Endothelial cell of umbilical vein (primary cell): ENCODE measurements around the gene BRWD1. TPM values are rescaled to one million over a fixed set of nuclear protein-coding genes. Genes with fewer than 3 reads are reported as not detected.

Experiments
- BruUV-seq: library from RNA; stranded (reverse); fragments of 400-500 nt; replicated peaks from 2 replicates; lab custom pipeline; 2021; lab: Mats Ljungman, UMichigan
- CTCF ChIA-PET: fragments of 300-600, 350-600 bp; sonication (Branson Sonifier 250); formaldehyde crosslinking; loops from one replicate; lab custom pipeline; 2021; ENCODE audit warnings: antibody characterized with exemption, inconsistent platforms; lab: Charles Lee
- POLR2A ChIA-PET: fragments of 300-600, 350-600 bp; sonication (Branson Sonifier 250); formaldehyde crosslinking; loops from one replicate; lab custom pipeline; 2021; ENCODE audit warnings: antibody characterized with exemption, inconsistent platforms; lab: Charles Lee
- DNase-seq: peaks from one replicate; pipeline ENCODE4 v3.0.0-alpha.2; 2011; ENCODE audit warnings: low read depth, low spot score
- FAIRE-seq: peaks from 2 replicates; lab custom pipeline; 2011; peaks lifted over from hg19 to GRCh38; lab: Jason Lieb, UNC
- H2AFZ ChIP-seq: 2 replicates; pipeline ENCODE4 v1.6.0; 2012; ENCODE audit warnings: low read depth, low read length, control low read depth, inconsistent platforms
- H3K27ac ChIP-seq: 2 replicates; pipeline ENCODE4 v1.5.1; 2011; ENCODE audit warnings: low read depth, mild to moderate bottlenecking, control low read depth, low read length, moderate library complexity; ENCODE audit not compliant: insufficient read depth
- H3K27me3 ChIP-seq, 2 experiments: 2 replicates each; pipeline versions ENCODE4 v1.6.0 to v1.6.1; 2011; ENCODE audit warnings: low read length in 2 of 2, mixed read lengths in 1 of 2; ENCODE audit not compliant: control insufficient read depth in 2 of 2, insufficient read depth in 2 of 2
- H3K36me3 ChIP-seq, 2 experiments: 2 replicates in 1 of 2; 3 replicates in 1 of 2; pipeline ENCODE4 v1.5.1; 2011; ENCODE audit warnings: low read length in 2 of 2, mild to moderate bottlenecking in 1 of 2, moderate library complexity in 1 of 2; ENCODE audit not compliant: control insufficient read depth in 2 of 2, insufficient read depth in 2 of 2; ENCODE audit errors: extremely low read depth in 1 of 2
- H3K4me1 ChIP-seq: 3 replicates; pipeline ENCODE4 v1.5.1; 2011; ENCODE audit warnings: mild to moderate bottlenecking, low read length; ENCODE audit not compliant: control insufficient read depth, insufficient read depth; ENCODE audit errors: extremely low read depth
- H3K4me2 ChIP-seq: 2 replicates; pipeline ENCODE4 v1.6.1; 2011; ENCODE audit warnings: low read length, control low read depth, mixed read lengths; ENCODE audit not compliant: insufficient read depth
- H3K4me3 ChIP-seq, 3 experiments: fragments of 200-600 bp in 1 of 3; sonication (generic), shearing (Covaris generic) in 1 of 3; replicated peaks in 1 of 3; 2 replicates each; pipeline ENCODE4 v1.5.1; 2011 to 2016; ENCODE audit warnings: control low read depth in 3 of 3, low read length in 3 of 3, mild to moderate bottlenecking in 2 of 3, inconsistent platforms in 1 of 3, low read depth in 1 of 3, moderate library complexity in 1 of 3; ENCODE audit not compliant: insufficient read depth in 1 of 3
- H3K79me2 ChIP-seq: 2 replicates; pipeline ENCODE4 v1.6.0; 2012; ENCODE audit warnings: low read length, inconsistent platforms; ENCODE audit not compliant: control insufficient read depth, insufficient read depth
- H3K9ac ChIP-seq: replicated peaks from 2 replicates; pipeline ENCODE3; 2011; ENCODE audit warnings: low read length, control low read depth; ENCODE audit not compliant: insufficient read depth; ENCODE audit errors: extremely low read depth
- H3K9me1 ChIP-seq: replicated peaks from 3 replicates; pipeline ENCODE4 v1.6.0; 2011; ENCODE audit warnings: mild to moderate bottlenecking, low read length; ENCODE audit not compliant: control insufficient read depth, insufficient read depth; ENCODE audit errors: extremely low read depth
- H3K9me3 ChIP-seq: replicated peaks from 2 replicates; pipeline ENCODE4 v1.5.1; 2012; ENCODE audit warnings: low read length, inconsistent platforms; ENCODE audit not compliant: control insufficient read depth, insufficient read depth
- H4K20me1 ChIP-seq: replicated peaks from 2 replicates; pipeline ENCODE3; 2011; ENCODE audit warnings: mild to moderate bottlenecking, low read length; ENCODE audit not compliant: control insufficient read depth, insufficient read depth; ENCODE audit errors: extremely low read depth
- CTCF ChIP-seq, 2 donors: IDR thresholded peaks; 1 replicate in 1 of 2; 2 replicates in 1 of 2; pipeline ENCODE4 v1.5.1; 2011; ENCODE audit warnings: low read length in 2 of 2, mild to moderate bottlenecking in 2 of 2, moderate library complexity in 2 of 2, control low read depth in 1 of 2, inconsistent platforms in 1 of 2, low read depth in 1 of 2; ENCODE audit not compliant: insufficient read depth in 1 of 2; ENCODE audit errors: extremely low read depth in 1 of 2
- EZH2 ChIP-seq: IDR thresholded peaks from 2 replicates; pipeline ENCODE4 v1.6.1; 2012; ENCODE audit warnings: borderline replicate concordance, low read depth, mild to moderate bottlenecking, moderate library complexity, low read length, inconsistent platforms; ENCODE audit not compliant: severe bottlenecking
- FOS ChIP-seq: IDR thresholded peaks from 2 replicates; pipeline ENCODE4 v1.6.1; 2011; ENCODE audit warnings: mild to moderate bottlenecking, low read length, moderate library complexity, borderline replicate concordance; ENCODE audit not compliant: insufficient read depth
- GATA2 ChIP-seq: IDR thresholded peaks from 2 replicates; pipeline ENCODE4 v1.7.0; 2011; ENCODE audit warnings: low read depth, mild to moderate bottlenecking, moderate library complexity, mixed read lengths, low read length; ENCODE audit not compliant: insufficient read length, insufficient read depth
- JUN ChIP-seq: IDR thresholded peaks from 2 replicates; pipeline ENCODE4 v1.6.1; 2011; ENCODE audit warnings: borderline replicate concordance, low read depth; ENCODE audit not compliant: insufficient read length, insufficient read depth
- MAX ChIP-seq: IDR thresholded peaks from 2 replicates; pipeline ENCODE4 v1.6.1; 2011; ENCODE audit not compliant: insufficient read depth, insufficient read length
- MYC ChIP-seq: IDR thresholded peaks from one replicate; pipeline ENCODE4 v1.6.1; 2011; ENCODE audit warnings: mild to moderate bottlenecking, low read depth, low read length
- POLR2A ChIP-seq: IDR thresholded peaks from 2 replicates; pipeline ENCODE4 v1.6.1; 2012; ENCODE audit warnings: low read depth, mild to moderate bottlenecking, control low read depth, low read length
- POLR2AphosphoS5 ChIP-seq: IDR thresholded peaks from 2 replicates; pipeline ENCODE4 v1.6.1; 2012; ENCODE audit warnings: low read depth, mild to moderate bottlenecking, control low read depth, low read length, moderate library complexity; ENCODE audit not compliant: insufficient read depth
- dilution Hi-C: fragments of 300-500 bp; cut with MboI; formaldehyde crosslinking; loops from one replicate; pipeline ENCODE4 v1.15.0; 2019; ENCODE audit warnings: low sequenced_read_pairs; ENCODE audit not compliant: extremely low pct_ligation_motif_present
- intact Hi-C: fragments of 100-400 bp; cut with micrococcal nuclease; formaldehyde crosslinking; loops from one replicate; pipeline ENCODE4 v1.10.0; 2022
- polyA plus RNA-seq, 4 experiments: library from polyadenylated mRNA; depleted of rRNA in 3 of 4; stranded (reverse) in 3 of 4; unstranded in 1 of 4; fragments of >200 nt; gene quantifications; 2 replicates each; pipeline versions ENCODE4 v1.2.1 to v1.2.3, GENCODE V29; 2011 to 2012; ENCODE audit warnings: missing spikeins in 1 of 4
- total RNA-seq: library from RNA; stranded (reverse); gene quantifications from 2 replicates; pipeline ENCODE4 v1.2.3, GENCODE V29; 2021

BRWD1 gene
- total and polyA plus RNA-seq, 2 donors (not counting 3 experiments of a cell fraction or from before 2014, with no cell fraction given), result 6.1 to 33.2 TPM

GRCh38 chr21:39173716-39174680 lies 139.4 kb downstream of the BRWD1 start:
- Histone ChIP-seq H4K20me1 (no peaks in the 10 kb centered on the region), H3K27me3 (no peaks in the 10 kb centered on the region), H2AFZ (no peak overlapping the region), H3K36me3 (peaks cover 2 to 15% of the 10 kb centered on the region in 2 experiments), H3K79me2 (peaks cover 8% of the 10 kb centered on the region), H3K4me2 (no peak overlapping the region), H3K4me1 (peaks cover 10% of the 10 kb centered on the region), H3K9me3 (no peaks in the 10 kb centered on the region), H3K9me1 (no peaks in the 10 kb centered on the region), H3K4me3 (no peak overlapping the region), H3K27ac (no peak overlapping the region), H3K9ac (no peak overlapping the region)
- intact Hi-C loops, result loop anchor here (10.0 kb wide), 2 partner anchors 669 to 789 kb away; no protein-coding TSS in a partner anchor
- BruUV-seq, result no TSS peak
- TF ChIP-seq POLR2AphosphoS5 (no peak), JUN (no peak), CTCF (IDR thresholded peaks at IDR 0.05; ENCODE audit: extremely low read depth in 1 of 2, insufficient read depth in 1 of 2, low read depth in 1 of 2, low read length in 2 of 2) (no peak), POLR2A (no peak), MYC (no peak), FOS (no peak), MAX (no peak), EZH2 (no peak), GATA2 (no peak)
- POLR2A ChIA-PET, result no interaction called here
- CTCF ChIA-PET, result interaction anchor here (0.6 to 1.5 kb wide), 3 partner anchors 9 to 440 kb away, joined by 3 to 5 read pairs (median 4); partner anchors contain the start of gene PSMG1
- FAIRE-seq (no peak), DNase-seq (no peak)
- dilution Hi-C loops, result loop anchor here (25.0 kb wide), 1 partner anchor 437 kb away; no protein-coding TSS in a partner anchor
